ENCODE measurements around the gene TNS3.

Gene TNS3

DNA sequence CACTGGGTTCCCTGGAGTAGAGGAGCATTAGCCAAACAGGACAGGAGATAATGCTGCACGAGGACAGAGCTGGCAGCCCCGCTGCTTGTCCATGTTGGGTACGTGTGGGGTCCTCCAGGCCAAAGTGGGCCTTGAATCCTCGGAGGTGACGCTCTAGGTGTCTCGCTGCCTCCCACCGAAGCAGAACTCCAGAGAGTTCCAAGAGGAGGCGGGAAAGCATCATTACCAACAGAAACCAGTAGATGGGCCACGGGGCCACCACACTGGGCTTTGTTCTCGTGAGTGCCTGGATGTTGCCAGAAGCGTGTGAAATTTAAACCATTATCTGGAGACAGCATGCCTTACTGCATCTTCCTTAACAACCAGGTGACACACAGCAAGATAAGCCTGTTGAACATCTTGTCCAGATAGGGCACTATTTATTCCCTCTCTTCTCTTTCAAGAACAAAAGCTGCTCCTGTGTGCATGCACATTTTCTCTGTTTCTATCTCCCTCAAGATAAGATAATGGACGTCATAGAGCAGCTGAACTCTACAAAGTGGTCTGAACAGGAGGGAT lies 56.8 kb downstream of the TNS3 start:
- H3K27me3 Mint-ChIP-seq: no peaks in the 10 kb centered on the region

DNA sequence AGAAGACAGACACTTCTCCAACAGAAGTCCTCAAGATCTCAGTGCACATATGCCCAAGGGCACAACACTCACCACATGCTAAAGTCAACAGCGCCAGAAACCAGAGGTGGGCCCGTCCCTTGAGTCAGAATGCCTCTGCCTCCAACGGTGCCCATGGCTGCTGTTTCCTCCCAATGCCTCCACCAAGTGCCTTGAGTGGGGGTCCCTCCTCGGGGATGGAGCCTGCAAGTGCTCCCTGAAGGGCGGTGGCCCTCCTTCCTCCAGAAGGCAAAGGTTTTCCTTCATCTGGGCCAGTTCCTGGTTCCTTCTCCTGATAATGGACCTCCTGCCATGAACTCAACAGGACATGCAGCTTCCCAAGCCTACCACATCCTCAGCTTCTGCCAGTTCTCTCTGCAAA lies 58.5 kb downstream of the TNS3 start:
- Mint-ChIP-seq H3K27me3 (no peaks in the 10 kb centered on the region), H3K27ac (no peak overlapping the region), H3K9me3 (no peaks in the 10 kb centered on the region), H3K4me1 (no peaks in the 10 kb centered on the region), H3K4me3 (no peak overlapping the region), H3K36me3 (no peaks in the 10 kb centered on the region)
- no peak for DNase-seq
- CTCF ChIA-PET: no interaction called here

More for the DNA sequence above, 56.8 kb downstream of the TNS3 start:
- no peak overlapping the region for H3K27ac Mint-ChIP-seq
- H3K4me1 Mint-ChIP-seq: no peaks in the 10 kb centered on the region
- no peak for DNase-seq
- CTCF ChIA-PET: no interaction called here
- peaks cover 1% of the 10 kb centered on the region for H3K9me3 Mint-ChIP-seq
- no peaks in the 10 kb centered on the region for H3K36me3 Mint-ChIP-seq
- no peak overlapping the region for H3K4me3 Mint-ChIP-seq

DNA sequence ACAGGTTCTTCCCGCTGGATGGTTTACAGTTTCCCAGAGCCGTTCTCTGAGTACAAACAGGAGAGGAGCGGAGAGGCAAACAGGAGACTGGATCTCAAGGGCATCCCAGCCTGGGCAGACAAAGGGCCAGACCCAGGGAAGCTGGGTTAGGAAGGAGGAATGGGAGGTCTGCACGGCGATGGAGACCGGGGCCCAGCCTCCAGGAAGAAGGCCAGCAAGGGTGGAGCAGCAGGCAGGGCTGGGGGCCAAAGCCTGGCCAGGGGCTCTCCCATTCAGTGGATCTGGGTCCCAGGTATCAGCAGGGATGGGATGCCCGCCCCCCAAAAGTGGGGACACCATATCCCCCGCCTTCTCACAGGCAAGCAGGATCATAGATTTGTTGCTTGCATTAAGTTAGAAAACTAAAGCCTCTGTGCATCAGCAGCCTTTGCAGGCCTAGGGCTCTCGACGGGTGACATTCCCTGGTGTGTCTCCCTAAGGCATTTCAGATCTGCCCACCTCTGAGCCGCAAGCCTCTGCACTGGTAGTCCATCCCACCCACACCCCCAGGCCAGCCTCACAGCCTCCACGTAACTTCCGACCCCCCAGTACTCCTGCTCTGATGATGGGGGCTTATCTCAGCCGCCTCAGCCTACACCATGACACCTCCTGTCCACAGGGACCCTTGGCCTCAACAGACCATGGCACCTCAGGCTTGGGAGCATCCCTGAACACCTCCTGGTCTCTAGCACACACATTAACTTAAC lies 59.9 kb downstream of the TNS3 start:
- CTCF ChIA-PET: no interaction called here

DNA sequence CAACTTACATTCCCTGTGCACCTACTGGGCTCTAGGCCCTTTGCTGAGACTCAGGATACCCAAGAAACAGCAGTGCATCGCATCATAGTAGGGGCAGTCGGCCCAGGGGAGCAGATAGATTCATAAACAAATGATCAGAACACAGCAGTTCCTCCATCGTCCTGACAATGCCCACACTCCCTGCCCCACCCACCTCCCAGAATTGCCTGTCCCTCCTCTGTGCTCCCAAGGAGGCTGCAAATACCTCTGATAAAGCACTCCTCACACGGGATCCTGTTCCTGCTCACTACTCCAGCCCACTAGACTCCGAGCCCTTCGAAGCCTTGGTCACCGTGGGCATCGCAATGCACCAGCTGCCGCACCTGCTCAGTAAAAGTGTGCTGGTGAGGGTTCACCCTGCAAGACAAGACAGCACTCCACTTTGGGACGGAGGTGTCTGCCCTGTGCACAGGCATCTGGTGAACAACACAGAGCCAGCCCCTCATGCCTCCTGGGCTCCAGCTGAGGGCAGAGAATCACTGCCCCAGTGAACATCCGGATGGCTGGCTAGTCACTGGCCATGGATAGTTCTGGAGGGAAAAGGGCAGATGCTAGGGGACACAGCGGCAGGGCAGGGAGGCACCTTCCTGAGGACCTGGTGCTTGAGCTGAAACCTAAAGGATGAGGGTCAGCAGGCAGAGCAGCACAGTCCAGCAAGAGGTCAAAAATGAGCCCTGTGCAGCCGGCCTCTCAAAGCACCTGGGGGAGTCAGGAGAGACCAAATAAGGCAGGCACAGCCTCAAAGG lies 60.7 kb downstream of the TNS3 start:
- Mint-ChIP-seq H3K27me3 (peaks cover 4% of the 10 kb centered on the region), H3K9me3 (no peaks in the 10 kb centered on the region), H3K27ac (no peak overlapping the region), H3K36me3 (no peaks in the 10 kb centered on the region), H3K4me3 (no peak overlapping the region), H3K4me1 (no peaks in the 10 kb centered on the region)
- DNase-seq: no peak
- CTCF ChIA-PET: no interaction called here

More for the DNA sequence above, 59.9 kb downstream of the TNS3 start:
- Mint-ChIP-seq H3K9me3 (no peaks in the 10 kb centered on the region), H3K4me3 (no peak overlapping the region), H3K27ac (no peak overlapping the region), H3K27me3 (peaks cover 3% of the 10 kb centered on the region), H3K36me3 (no peaks in the 10 kb centered on the region), H3K4me1 (no peaks in the 10 kb centered on the region)
- DNase-seq: no peak

DNA sequence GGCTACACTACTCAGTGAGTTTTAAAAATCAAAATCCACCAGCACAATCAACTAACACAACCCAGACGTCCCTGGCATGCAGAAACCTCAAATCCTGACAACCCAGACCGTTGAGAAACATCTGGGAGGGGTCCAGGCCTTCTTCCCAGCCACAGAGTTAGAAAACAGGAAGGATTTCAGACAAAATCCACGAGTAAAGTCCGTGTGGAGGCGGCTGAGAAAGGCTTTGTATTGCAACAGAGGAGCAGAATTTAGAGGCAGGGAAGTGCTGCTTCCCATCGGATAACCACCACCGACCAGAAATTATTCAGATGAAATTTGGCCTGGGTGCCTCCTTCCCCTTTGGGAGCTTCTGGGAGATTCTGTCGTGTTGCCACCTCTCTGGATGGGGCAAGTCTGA lies 61.5 kb downstream of the TNS3 start:
- Mint-ChIP-seq H3K27me3 (peaks cover 4% of the 10 kb centered on the region), H3K27ac (no peak overlapping the region), H3K4me3 (no peak overlapping the region), H3K4me1 (no peaks in the 10 kb centered on the region), H3K9me3 (no peaks in the 10 kb centered on the region), H3K36me3 (no peaks in the 10 kb centered on the region)
- no peak for DNase-seq
- CTCF ChIA-PET: no interaction called here

DNA sequence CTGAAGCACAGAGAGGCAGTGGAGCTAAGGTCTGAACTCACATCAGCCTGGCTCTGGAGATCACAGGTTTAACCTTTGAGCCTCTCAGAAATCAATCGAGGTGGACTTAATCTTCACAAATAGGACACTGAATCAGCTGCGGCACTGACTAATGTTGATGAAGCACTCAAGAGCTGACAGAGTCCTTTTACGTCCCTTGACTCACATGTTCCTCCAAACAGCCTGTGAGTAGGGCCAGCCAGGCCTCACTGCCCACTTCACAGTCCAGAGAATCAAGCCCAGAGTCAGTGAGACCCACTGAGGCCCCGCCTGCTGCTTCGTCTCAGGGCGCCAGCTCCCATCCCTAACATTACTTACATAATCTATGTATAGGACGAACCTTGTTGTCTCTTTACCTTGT lies 63.1 kb downstream of the TNS3 start:
- no peaks in the 10 kb centered on the region for H3K4me1 Mint-ChIP-seq
- no peak overlapping the region for H3K4me3 Mint-ChIP-seq
- CTCF ChIA-PET: no interaction called here
- no peak overlapping the region for H3K27ac Mint-ChIP-seq
- no peaks in the 10 kb centered on the region for H3K9me3 Mint-ChIP-seq
- H3K36me3 Mint-ChIP-seq: no peaks in the 10 kb centered on the region
- no peak for DNase-seq
- H3K27me3 Mint-ChIP-seq: peaks cover 4% of the 10 kb centered on the region

DNA sequence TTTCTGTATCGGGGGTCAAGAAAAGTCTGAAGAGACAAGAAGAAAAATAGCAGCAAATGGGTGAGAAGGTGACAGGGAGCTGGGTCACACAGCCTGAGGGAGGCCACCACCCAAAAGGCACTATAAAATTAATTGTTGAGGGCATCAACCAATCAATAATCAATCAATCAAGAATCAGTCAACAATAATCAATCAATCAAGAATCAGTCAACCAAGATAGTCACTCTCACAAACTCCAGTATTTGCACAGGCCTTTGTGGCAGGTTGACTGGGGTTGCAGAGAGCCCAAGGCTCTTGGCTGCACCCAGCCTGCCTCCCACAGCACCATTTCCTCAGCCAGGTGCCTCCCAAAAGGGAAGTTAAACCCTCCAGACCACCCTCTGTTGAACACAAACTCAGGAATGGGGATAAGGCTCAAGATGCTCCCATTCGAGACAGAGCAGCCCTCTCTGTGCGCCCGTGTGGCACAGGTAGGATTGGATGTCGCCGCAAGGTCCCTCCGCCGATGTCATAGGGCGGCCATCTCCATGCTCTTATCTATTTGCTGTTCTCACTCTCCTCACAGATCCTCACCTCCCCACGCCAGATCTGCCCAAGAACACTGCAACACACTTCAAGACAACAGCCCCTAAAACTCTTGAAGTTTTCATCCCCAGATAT lies 64.0 kb downstream of the TNS3 start:
- DNase-seq: no peak
- H3K27ac Mint-ChIP-seq: no peak overlapping the region
- CTCF ChIA-PET: no interaction called here
- no peaks in the 10 kb centered on the region for H3K4me1 Mint-ChIP-seq
- H3K27me3 Mint-ChIP-seq: peaks cover 4% of the 10 kb centered on the region
- no peaks in the 10 kb centered on the region for H3K36me3 Mint-ChIP-seq
- no peaks in the 10 kb centered on the region for H3K9me3 Mint-ChIP-seq
- no peak overlapping the region for H3K4me3 Mint-ChIP-seq

DNA sequence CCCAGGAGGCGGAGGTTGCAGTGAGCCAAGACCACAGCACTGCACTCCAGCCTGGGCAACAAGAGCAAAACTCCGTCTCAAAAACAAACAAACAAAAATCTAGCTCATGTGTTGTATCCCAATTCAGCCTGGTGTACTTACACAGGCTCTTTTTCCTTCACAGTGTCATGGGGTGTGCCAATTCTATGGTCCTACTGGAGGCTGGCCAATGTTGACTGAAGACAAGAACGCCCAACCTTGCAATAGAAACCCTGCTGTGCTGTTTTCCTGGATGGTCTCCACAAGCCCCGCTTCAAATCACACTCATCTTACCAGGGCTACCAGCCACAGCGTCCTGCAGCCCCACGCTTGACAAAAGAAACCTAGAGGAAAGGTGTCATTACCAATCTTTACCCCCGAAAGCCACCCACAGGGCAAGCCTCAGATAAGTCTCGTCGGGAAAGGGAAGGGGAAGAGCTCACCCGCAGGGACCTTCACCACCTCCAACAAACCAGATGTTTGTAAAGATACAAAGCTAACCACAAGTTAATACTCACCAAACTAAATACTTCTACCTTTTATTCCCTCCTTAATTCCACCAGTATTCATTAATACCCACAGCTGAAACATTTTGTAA lies 64.8 kb downstream of the TNS3 start:
- H3K27me3 Mint-ChIP-seq: peaks cover 4% of the 10 kb centered on the region
- no peak overlapping the region for H3K27ac Mint-ChIP-seq
- no peak overlapping the region for H3K4me3 Mint-ChIP-seq
- H3K4me1 Mint-ChIP-seq: no peaks in the 10 kb centered on the region
- CTCF ChIA-PET: no interaction called here
- no peak for DNase-seq
- no peaks in the 10 kb centered on the region for H3K9me3 Mint-ChIP-seq
- H3K36me3 Mint-ChIP-seq: no peaks in the 10 kb centered on the region

DNA sequence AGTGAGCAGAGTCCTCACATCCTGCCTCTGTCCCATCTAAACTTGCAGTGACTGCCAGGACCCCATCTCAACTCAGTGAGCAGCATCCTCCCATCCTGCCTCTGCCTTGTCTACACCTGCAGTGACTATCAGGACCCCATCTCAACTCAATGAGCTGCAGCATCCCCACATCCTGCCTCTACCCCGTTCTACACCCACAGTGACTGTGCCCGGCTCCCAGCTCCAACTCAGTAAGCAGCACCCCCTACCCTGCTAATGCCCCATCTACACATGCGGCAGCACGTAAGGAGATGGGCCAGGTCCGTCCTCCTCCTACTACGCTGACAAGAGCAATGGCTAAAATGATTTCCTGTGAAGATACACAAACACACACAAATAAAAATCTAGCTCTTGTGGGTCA lies 65.5 kb downstream of the TNS3 start:
- H3K27me3 Mint-ChIP-seq: peaks cover 4% of the 10 kb centered on the region
- CTCF ChIA-PET: no interaction called here
- DNase-seq: no peak
- H3K9me3 Mint-ChIP-seq: no peaks in the 10 kb centered on the region
- no peaks in the 10 kb centered on the region for H3K36me3 Mint-ChIP-seq
- no peak overlapping the region for H3K4me3 Mint-ChIP-seq
- no peaks in the 10 kb centered on the region for H3K4me1 Mint-ChIP-seq
- H3K27ac Mint-ChIP-seq: no peak overlapping the region

DNA sequence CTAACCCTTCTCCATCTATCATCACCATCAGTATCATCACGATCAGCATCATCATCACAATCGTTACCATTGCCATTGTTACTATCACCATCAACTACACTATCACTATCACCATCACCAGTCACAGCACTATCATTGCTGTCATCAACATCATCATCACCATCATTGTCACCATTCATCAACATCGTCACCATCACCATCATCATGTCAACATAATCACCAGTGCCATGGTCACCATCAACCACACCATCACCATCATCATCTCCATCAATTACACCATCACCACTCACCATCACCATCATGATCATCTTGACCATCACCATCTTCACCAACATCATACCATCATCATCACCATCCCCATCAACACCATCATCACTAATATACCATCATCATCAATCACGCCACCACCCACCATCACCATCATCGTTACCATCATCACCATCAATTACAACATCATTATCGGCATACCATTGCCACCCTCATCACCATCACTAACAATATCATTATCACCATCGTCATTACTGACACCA lies 66.5 kb downstream of the TNS3 start:
- CTCF ChIA-PET: no interaction called here

DNA sequence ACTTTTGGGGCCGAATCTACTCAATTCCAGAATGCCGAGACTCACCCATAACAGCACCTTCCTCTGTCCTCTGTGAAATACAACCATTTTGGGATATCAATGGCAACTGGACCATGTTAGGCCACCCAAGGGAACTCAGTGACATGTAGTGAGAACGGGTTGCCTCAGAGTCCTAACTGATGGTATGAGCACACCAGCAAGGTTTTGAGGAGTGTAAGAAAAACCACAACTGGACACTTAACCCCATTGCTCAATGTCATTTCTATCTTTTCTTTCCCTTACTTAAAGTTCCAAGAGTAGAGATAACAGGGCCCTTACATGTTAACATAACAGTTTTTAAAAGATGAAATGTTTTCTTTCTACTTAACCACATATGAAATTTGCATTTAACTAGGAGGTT lies 67.1 kb downstream of the TNS3 start:
- no peaks in the 10 kb centered on the region for H3K4me1 Mint-ChIP-seq
- no peaks in the 10 kb centered on the region for H3K36me3 Mint-ChIP-seq
- H3K27me3 Mint-ChIP-seq: peaks cover 4% of the 10 kb centered on the region
- CTCF ChIA-PET: no interaction called here
- DNase-seq: no peak
- H3K9me3 Mint-ChIP-seq: no peaks in the 10 kb centered on the region
- no peak overlapping the region for H3K4me3 Mint-ChIP-seq
- H3K27ac Mint-ChIP-seq: no peak overlapping the region

More for the DNA sequence above, 66.5 kb downstream of the TNS3 start:
- peaks cover 4% of the 10 kb centered on the region for H3K27me3 Mint-ChIP-seq
- DNase-seq: no peak
- no peak overlapping the region for H3K27ac Mint-ChIP-seq
- no peaks in the 10 kb centered on the region for H3K4me1 Mint-ChIP-seq
- no peaks in the 10 kb centered on the region for H3K9me3 Mint-ChIP-seq
- H3K4me3 Mint-ChIP-seq: no peak overlapping the region
- no peaks in the 10 kb centered on the region for H3K36me3 Mint-ChIP-seq

DNA sequence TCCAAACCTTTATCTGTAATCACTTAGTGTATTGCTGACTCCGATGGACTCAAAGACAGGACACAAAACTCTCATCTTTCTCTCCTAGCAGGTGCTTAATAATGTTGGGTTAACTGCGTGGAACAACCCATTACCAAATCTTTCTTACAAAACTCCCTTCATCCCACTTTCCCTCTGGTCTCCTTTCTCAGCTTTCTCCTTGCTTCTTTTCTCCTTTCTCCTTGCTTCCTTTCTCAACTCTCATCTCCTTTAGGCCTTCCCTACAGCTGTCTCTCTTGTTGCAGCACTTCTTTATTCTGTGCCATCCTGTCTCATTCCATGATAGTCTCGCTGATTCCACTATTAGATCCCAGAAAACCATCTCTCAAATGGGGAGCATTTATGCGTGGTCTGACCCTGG lies 67.5 kb downstream of the TNS3 start:
- CTCF ChIA-PET: no interaction called here
- no peaks in the 10 kb centered on the region for H3K4me1 Mint-ChIP-seq
- H3K9me3 Mint-ChIP-seq: no peaks in the 10 kb centered on the region
- no peaks in the 10 kb centered on the region for H3K36me3 Mint-ChIP-seq
- H3K27ac Mint-ChIP-seq: no peak overlapping the region
- no peak for DNase-seq
- peaks cover 4% of the 10 kb centered on the region for H3K27me3 Mint-ChIP-seq
- H3K4me3 Mint-ChIP-seq: no peak overlapping the region

DNA sequence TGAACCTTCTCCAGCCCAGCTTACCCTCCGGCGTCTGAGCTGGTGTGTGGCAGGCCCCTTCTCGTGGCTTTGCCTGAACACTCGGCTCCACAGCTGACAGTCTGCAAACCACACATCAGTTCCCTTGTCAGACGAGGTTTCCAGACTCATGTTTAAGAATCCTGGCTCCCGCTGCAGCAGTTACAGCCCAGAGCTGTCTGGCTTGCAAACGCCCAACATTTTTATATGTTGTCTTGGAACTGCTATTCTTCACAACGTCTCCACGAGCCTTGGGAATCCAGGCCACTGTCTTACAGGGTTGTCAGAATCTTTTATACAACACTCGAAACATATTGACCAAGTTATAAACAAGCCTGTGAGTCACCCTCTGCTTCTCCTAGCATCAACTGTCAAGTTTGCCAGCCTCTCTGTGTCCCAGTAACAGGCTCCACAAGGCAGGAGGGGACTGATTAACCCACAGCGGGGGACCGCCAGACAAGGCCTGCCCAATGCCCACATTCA lies 68.1 kb downstream of the TNS3 start:
- H3K27me3 Mint-ChIP-seq: peaks cover 4% of the 10 kb centered on the region
- no peak overlapping the region for H3K27ac Mint-ChIP-seq
- CTCF ChIA-PET: no interaction called here
- no peak for DNase-seq
- H3K36me3 Mint-ChIP-seq: no peaks in the 10 kb centered on the region
- no peak overlapping the region for H3K4me3 Mint-ChIP-seq
- no peaks in the 10 kb centered on the region for H3K4me1 Mint-ChIP-seq
- H3K9me3 Mint-ChIP-seq: no peaks in the 10 kb centered on the region
